Measurements from ENCODE around the gene CSNK2A3. TPM values are rescaled to one million over a fixed set of nuclear protein-coding genes. Genes with fewer than 3 reads are reported as not detected.

The CSNK2A3 gene
- total and polyA plus RNA-seq, 10 of the 15 experiments (the other 5 are each of a cell fraction or from before 2014, with no cell fraction given): 0.68 to 6.2 (median 1.4) TPM

DNA sequence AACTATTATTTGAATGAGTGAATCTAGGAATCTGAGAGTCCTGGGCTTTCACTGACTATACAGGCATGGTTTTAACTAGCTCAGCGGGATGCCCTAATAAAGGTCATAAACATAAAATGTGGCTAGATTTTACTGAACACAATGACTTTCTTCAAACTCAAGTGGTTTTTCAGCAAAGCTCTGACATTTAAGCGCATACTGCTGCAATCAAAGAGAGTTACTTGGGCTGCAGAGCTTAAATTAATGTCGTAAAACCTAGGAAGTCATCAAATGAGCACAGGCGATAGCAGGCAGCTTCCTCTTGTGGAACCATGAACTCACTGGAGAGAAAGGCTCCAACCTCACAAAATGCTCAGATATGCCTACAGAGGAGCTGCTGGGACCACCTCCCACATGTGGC, 6.7 kb downstream of the CSNK2A3 start:
- 76% methylated on average over 4 of the region's 4 CpGs for WGBS (ENCODE audit: insufficient coverage, insufficient replicate concordance, low lambda C conversion rate, missing lambda C conversion rate)
- ChIA-PET POLR2A (interaction anchor here (0.6 kb wide), 1 partner anchor 556 kb away, joined by 4 read pairs; no protein-coding TSS in a partner anchor), CTCF (interaction anchor here (1.0 kb wide), 1 partner anchor 14 kb away, joined by 3 read pairs; no protein-coding TSS in a partner anchor), RAD21 (ENCODE audit: unreplicated experiment) (no interaction called here), SMC1A (ENCODE audit: uncharacterized antibody, unreplicated experiment) (interaction anchor here (1.1 to 1.3 kb wide), 2 partner anchors 21 to 321 kb away, joined by 3 read pairs; no protein-coding TSS in a partner anchor)
- Histone ChIP-seq H3K27ac (ENCODE audit: control insufficient read depth, insufficient read depth) (no peak overlapping the region), H3K9me3 (replicated peaks; ENCODE audit: control insufficient read depth, insufficient read depth, low read length) (no peaks in the 10 kb centered on the region), H3K4me2 (ENCODE audit: control insufficient read depth, insufficient read depth) (no peak overlapping the region), H2AFZ (ENCODE audit: control insufficient read depth, low read depth, low read length) (no peak overlapping the region), H3K4me1 (ENCODE audit: control insufficient read depth, insufficient read depth, low read length) (no peaks in the 10 kb centered on the region), H3K36me3 (ENCODE audit: control insufficient read depth in 2 of 2, insufficient read depth in 2 of 2, low read length in 1 of 2) (no peaks in the 10 kb centered on the region), H3K9ac (ENCODE audit: control insufficient read depth, insufficient read depth, low read length) (no peak overlapping the region), H3K4me3 (no peak overlapping the region), H3K79me2 (ENCODE audit: control insufficient read depth, insufficient read depth, low read length) (no peaks in the 10 kb centered on the region), H3K27me3 (replicated peaks in 1 of 2; ENCODE audit: control insufficient read depth in 2 of 2, insufficient read depth in 2 of 2, low read length in 1 of 2) (no peaks in the 10 kb centered on the region), H4K20me1 (ENCODE audit: control insufficient read depth, insufficient read depth) (no peaks in the 10 kb centered on the region)
- ATAC-seq (no peak), DNase-seq (ENCODE audit: low read depth, low spot score) (no peak), FAIRE-seq (no peak)
- intact Hi-C loops (cut with micrococcal nuclease; ENCODE audit: unreplicated experiment): no loop called here
- no TSS peak for BruUV-seq (replicated peaks)
- in situ Hi-C loops (cut with MboI): no loop called here
- no peak for TF ChIP-seq ZBTB40 (IDR thresholded peaks at IDR 0.05; ENCODE audit: borderline replicate concordance)
- no peak for TF ChIP-seq EGR1 (IDR thresholded peaks at IDR 0.05; ENCODE audit: borderline replicate concordance in 1 of 2, low read depth in 2 of 2, low read length in 2 of 2)
- TF ChIP-seq NR2C1 (IDR thresholded peaks at IDR 0.05): no peak
- TF ChIP-seq SREBF2 (IDR thresholded peaks at IDR 0.05; ENCODE audit: low read length): no peak
- no peak for TF ChIP-seq CHD2 (IDR thresholded peaks at IDR 0.05; ENCODE audit: borderline replicate concordance, low read depth, low read length)
- no peak for TF ChIP-seq DPF2 (IDR thresholded peaks at IDR 0.05)
- TF ChIP-seq POLR2AphosphoS2 (IDR thresholded peaks at IDR 0.05; ENCODE audit: low read depth, low read length): no peak
- no peak for TF ChIP-seq ZNF384 (IDR thresholded peaks at IDR 0.05; ENCODE audit: borderline replicate concordance, low read depth, low read length)
- TF ChIP-seq FOS (IDR thresholded peaks at IDR 0.05; ENCODE audit: borderline replicate concordance, extremely low read depth, insufficient read length): no peak
- TF ChIP-seq, protein P1, sequence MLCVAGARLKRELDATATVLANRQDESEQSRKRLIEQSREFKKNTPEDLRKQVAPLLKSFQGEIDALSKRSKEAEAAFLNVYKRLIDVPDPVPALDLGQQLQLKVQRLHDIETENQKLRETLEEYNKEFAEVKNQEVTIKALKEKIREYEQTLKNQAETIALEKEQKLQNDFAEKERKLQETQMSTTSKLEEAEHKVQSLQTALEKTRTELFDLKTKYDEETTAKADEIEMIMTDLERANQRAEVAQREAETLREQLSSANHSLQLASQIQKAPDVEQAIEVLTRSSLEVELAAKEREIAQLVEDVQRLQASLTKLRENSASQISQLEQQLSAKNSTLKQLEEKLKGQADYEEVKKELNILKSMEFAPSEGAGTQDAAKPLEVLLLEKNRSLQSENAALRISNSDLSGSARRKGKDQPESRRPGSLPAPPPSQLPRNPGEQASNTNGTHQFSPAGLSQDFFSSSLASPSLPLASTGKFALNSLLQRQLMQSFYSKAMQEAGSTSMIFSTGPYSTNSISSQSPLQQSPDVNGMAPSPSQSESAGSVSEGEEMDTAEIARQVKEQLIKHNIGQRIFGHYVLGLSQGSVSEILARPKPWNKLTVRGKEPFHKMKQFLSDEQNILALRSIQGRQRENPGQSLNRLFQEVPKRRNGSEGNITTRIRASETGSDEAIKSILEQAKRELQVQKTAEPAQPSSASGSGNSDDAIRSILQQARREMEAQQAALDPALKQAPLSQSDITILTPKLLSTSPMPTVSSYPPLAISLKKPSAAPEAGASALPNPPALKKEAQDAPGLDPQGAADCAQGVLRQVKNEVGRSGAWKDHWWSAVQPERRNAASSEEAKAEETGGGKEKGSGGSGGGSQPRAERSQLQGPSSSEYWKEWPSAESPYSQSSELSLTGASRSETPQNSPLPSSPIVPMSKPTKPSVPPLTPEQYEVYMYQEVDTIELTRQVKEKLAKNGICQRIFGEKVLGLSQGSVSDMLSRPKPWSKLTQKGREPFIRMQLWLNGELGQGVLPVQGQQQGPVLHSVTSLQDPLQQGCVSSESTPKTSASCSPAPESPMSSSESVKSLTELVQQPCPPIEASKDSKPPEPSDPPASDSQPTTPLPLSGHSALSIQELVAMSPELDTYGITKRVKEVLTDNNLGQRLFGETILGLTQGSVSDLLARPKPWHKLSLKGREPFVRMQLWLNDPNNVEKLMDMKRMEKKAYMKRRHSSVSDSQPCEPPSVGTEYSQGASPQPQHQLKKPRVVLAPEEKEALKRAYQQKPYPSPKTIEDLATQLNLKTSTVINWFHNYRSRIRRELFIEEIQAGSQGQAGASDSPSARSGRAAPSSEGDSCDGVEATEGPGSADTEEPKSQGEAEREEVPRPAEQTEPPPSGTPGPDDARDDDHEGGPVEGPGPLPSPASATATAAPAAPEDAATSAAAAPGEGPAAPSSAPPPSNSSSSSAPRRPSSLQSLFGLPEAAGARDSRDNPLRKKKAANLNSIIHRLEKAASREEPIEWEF (IDR thresholded peaks at IDR 0.05; ENCODE audit: insufficient replicate concordance, low read depth, low read length): no peak
- no peak for TF ChIP-seq LARP7 (IDR thresholded peaks at IDR 0.05)
- TF ChIP-seq NR2C2 (IDR thresholded peaks at IDR 0.05; ENCODE audit: borderline replicate concordance, control insufficient read depth, insufficient read length, low read depth): no peak
- TF ChIP-seq RAD51 (IDR thresholded peaks at IDR 0.05): no peak
- TF ChIP-seq NFXL1 (IDR thresholded peaks at IDR 0.05; ENCODE audit: borderline replicate concordance): no peak
- TF ChIP-seq RFX5 (IDR thresholded peaks at IDR 0.05; ENCODE audit: low read depth, low read length): no peak

All from GM12878 (cell line).